NCI-H146 treated with DMSO at 0.1 percent for 48 hours (cell line): ENCODE measurements around the gene CAMTA1.

Source experiments
- DNase-seq: peaks from one replicate; lab custom pipeline; 2025; ENCODE audit not compliant: unreplicated experiment; lab: John Stamatoyannopoulos, UW

Gene CAMTA1

DNA sequence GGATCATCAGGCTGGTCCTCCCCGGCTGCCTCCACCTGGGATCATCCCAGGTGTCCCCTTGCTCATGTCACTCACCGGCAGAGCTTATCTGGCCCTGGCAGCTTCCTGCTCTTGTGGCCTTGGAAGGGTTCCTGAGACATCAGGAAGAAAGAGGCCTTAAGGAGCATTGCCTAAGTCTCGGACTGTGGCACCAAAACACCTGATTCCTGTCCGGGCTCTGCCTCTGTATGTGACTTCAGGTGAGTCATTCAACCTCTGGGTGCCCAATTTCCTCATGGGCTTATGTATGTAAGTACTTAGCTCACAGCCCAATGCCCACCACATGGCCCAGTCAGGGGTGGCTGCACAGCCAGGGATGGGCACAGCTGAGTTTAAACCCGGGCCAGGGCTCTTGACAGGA, 729.9 kb downstream of the CAMTA1 start:
- no peak for DNase-seq

DNA sequence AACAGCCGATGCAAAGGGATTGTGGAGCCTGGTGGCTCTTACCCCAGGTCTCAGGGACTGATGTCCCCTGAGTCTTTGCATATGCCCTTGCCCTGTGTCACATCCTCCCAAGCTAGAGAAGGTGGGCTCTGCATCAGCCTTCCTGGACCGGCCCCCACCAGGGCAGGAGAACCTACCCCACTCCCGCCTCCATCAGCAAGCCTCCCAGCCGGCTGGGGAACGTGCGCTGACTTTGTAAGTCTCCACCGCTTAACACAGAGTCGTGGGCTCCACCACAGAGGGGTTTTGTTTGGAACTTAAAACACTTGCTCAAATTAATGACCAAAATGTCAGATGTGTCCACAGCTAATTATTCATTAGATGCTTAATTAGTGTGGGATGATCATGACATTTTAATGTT, 730.6 kb downstream of the CAMTA1 start:
- DNase-seq, result no peak

DNA sequence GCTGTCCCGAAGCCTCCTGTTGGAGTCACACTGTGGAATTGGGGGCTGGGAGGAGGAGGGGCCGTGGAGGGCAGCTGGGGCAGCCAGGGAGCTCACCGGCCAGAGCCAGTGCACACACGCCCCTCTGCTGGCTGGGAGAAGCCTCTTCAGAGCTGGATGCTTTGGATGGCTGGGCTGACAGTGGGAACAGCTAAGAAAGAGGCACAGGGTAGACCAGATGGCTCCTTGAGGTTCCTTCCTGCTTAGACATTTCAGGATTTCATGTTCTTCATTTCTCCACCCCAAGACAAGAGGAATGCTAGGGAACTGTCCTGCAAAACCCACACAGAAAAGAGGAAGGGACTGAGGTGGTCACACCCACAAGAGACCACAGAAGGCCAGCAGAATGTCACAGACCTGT, 731.1 kb downstream of the CAMTA1 start:
- no peak for DNase-seq

DNA sequence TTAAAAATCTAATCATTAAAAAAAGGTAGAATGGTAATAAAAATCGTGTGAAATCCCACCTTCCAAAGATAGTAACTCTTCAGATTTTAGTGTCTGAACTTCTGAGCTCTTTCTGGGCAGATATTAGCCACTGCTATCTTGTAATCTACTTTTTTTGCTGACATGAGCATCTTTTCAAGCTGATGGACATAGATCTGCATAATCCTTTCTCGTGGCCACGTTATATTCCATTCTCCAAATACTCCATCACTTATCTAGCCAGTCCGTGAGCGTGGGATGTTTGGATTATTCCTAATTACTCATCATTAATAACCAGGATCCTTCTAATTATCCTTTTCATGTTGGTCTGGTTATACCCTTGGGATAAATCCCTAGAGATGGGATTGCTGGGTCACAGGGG, 731.7 kb downstream of the CAMTA1 start:
- DNase-seq, result no peak

DNA sequence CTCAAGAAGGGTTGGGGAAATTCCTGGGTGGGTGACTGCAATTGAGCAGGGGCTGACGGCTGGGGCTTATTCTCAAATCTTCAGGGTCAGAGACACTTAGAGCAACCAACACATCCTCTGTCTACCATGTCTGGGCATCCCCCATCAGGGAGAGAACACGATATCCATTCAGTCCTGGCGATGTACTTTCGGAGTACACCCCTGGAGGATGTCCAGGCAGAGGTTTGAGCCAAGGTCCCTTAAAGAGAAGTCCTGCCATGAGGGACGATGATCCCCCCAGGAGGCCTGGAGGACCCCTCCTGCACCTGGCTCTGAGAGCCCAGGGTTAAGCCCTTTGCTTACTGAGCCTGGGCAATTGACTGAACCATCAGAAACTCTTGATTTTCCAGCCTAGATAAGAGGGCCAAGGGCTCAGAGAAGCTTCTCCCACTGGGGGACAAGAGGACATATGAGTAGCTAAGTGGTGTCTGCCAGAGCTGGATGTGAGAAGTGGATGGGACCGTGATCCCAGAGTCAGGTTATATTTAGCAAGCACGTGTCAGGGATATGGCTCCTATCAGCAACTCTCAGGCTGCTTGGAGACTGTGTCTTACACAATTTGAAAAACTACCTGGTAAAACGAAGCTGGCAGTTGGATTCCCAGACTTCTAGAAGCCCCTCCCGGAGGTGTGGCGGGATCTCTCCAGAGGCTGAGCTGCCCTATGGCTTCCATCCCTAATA, 732.5 kb downstream of the CAMTA1 start:
- no peak for DNase-seq

DNA sequence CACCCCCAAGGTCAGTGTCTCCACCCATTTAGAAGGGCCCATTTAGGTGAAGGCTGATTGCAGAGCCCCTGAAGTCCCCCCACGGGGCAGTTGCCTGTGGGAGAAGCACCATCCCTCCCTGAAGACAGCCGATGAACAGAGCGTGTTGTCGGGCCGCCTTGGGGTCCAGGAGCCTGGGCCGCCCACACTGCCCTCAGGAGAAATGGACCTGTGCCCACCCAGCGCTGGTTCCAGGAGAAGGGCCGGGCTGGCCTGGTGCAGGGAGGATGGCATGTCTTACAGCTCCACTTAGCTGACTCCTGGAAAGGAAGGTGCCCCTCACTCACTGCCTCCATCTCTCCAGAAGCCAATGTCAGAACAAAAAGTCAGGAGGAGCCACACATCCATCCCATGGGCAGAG, 733.2 kb downstream of the CAMTA1 start:
- no peak for DNase-seq

DNA sequence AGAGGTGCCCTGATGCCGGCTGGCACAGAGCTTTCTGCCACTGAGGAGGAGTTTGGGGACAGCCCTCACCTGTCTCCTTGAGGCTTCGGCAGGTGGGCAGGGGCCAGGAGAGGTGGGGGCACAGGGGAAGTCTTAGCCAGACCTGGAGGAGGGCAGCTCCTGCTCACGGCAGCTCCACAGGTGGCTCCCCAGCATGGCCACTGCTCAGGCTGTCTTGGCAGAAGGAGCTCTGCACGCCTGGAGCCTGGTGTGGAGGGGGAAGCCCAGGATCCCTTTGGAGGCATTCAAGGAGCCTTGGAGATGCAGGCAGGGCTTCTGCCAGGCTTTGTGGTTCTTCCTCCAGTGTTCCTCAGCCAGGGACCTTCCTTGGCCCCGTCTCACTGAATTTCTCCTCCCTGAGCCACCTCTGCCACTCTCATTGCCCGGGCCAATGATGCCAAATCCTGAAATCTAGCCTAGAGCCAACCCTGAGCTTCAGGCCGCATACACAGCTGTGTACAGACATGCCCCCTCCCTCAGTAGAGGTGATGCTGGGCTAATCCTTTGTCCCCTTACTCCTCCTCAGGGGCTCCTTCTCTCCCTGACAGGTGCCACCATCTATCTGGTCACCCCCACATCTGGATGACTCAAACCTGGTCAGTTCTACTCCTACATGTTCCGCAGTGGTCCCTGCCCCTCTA, 734.1 kb downstream of the CAMTA1 start:
- DNase-seq, result no peak

DNA sequence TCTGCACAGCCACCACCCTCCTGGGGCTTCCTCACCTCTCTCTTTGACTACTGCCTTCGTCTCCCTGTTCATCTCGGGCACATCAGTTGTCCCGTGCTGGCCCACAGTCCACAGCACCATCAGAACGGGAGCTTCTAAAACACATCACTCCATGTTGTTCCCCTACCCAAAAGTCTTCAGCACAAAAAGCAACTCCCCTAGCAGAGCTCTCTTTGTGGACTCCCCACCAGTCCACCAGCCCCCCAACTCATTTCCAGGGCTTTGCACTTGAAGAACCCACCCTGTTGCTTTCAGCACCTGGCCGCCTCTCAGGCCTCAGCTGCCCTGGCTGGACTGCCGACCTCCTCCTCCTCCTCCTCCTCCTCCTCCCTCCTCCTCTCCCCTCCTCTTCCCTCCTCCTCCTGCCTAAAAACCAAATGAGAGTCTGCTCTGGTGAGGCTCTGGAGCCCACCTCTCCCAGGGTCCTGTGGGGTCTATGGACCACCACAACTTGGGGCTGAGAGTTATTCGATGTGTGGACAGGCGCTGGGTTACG, 734.7 kb downstream of the CAMTA1 start:
- DNase-seq, result no peak

DNA sequence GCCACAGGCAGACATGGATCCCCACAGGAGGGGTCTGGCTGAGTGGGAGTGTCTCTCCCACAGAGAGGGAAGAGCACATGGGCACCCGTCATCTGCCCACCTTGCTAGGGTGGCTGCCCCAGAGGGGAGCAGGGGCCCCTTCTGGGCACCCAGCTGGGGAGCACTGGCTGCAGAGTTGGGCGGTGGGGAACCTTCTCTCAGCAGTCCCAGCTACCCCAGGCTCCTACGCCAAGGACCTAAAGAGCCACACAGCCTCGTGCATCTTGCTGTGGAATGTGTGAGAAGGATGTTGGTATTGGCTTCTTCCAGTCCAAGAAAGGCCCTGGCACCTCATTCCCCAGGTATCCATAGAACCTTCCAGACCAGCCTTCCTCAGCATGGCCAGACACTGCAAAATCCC, 735.2 kb downstream of the CAMTA1 start:
- DNase-seq, result no peak

DNA sequence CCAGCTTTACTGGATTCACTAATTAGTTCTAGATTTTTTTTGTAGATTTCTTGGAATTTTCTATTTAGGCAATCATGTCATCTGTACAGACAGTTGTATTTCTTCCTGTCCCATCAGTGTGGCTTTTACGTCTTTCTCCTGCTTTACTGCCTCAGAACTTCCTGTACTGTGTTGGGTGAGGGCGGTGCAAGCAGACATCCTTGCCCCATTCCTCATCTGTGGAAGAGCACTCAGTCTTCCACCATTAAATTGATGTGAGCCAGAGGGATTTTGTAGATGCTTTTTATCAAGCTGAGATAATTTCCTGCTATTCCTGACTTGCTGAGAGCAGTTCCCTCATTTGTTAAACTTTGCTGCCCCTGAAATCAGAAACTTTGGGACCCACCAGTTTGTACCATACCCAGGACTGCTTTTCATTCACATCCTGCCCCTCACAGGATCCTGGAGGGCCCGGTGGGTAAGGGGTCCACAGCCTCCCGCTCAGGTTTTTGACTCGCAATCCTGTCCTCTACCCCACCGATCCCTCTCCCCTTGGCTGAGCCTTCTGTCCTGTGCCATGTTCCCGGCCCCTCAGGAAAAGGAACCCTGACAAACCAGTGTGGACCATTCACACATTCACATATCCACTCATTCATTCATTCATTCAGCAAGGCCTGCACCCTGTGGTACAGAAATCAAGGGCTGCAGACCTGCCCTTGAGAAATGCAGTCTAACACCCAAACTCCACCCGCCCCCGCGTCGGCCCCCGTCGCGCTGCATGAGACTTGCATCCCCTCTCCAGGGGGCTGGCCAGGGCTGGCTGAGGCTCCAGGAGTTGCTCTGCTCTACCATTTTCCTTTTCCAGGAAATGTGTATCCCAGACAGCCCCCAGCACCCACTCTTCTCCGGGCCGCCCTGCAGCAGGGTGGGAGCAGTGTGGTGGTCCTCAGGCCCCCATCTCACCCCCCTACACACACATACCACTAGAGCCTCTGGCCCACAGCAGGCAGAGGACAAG, 739.4 kb downstream of the CAMTA1 start:
- DNase-seq, result no peak

DNA sequence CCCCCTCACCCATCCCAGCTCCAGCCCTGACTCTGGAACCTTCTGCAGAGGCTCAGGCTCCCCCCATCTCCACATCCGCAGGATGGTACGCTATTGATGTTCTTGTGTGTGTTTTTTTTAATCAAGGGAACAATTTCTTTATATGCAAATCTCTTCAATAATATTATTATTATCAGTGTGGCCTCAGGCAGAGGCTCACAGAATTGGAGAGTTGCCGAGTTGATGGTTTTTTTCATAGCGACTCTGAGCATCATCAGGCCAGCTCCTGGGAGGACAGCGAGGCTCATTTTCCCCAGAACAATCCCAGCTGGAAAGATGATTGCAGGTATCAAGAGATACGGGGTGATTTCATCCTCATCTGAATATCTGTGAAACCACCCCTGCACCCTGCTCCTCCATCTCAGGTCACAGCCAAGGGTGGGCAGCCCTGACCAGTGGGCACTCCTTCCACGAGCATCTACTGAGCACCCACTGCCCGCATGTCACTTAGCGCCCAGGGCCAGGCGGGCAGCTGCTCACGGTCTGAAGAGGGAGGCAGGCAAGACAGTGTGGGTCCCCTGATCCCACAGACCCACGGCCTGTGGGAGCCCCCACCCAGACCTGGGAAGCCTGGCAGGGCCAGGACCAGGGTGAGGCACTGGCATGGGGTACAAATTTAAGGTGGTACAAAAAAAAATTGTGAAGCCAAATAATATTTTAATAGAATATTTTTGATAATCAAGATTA, 740.2 kb downstream of the CAMTA1 start:
- DNase-seq, result no peak

DNA sequence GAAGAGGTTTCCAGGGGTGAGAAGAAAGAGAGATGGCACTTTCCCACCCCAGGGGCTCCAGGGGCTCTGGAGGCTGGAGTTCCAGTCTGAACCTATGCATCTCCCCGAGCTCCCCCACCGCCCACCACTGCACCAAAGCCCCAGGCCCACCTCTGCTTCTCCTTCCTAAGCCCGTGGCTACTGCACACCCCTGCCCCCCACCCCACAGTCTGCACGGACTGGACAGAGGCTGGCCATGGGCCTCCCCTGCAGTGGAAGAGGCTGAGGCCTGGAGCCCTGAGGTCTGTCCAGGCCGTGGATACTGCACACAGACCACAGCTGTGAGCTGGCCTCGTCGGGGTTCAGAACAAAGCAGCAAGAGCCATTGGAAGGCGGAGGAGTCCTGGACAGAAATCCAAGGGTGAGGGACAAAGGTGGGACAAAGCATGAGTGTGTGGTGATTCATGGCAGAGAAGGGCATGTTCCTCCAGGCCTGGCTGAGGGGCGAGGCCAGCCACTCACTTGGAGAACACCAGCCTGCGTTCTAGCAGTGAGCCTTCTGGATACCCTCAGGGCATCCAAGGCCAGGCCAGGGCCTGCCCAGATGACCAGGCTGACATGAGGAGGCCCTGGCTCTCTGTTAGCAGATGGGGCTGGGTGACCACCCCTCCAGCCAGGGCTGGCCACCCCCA, 741.1 kb downstream of the CAMTA1 start:
- DNase-seq, result no peak

DNA sequence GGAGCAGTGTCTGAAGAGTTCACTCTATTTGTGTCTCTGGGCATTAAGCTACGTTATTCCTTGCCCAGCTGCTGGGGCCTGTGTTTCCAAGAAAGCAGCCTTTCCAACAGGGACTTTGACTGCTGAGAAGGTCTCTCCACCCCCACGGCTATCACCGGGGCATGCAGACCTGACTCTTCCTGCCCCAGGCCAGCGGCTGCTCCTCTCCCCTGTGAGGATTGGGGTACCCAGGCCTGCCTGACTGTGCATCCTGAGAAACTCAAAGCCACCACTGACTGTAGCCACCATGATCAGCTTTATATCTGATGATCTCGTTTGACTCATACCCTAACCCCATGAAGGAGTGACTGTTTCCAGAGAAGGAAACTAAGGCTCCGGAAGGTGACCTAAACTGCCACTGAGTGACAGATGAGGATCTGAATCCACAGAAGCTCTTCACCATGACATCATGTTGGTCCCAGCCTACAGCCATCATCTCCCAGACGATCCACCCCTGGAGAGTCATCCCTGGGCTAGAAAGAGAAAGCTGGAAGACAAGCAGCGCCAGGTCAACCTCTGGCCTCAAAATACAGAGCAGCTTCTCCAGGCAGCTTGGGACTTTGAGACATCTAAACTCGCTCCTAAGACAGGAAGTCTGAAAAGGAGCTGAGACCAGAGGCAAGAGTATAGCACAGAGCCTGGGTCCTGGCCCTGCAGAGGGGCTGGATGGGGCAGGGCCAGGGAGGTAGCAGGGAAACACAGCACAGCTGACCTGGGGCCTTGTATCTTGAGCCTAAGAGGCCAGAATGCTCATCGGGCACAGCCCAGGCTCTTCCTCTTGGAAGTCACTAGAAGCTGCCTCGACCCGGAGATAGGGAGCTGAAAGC, 741.8 kb downstream of the CAMTA1 start:
- no peak for DNase-seq

DNA sequence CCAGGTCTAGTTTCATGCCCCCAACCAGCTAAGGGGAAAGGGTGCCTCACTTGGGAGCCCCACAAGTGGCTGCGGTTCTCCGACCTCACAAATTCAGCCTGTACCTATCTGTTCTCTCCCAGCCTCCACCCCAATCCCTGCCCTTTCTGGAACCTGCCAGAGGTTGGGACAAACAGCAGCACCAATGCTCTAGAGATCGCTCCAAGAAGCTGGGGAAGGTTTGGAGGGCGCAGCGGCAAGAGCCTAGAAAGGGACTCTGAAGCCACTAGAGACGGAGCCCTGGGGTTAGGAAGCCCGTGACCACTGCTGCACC, 742.4 kb downstream of the CAMTA1 start:
- no peak for DNase-seq

DNA sequence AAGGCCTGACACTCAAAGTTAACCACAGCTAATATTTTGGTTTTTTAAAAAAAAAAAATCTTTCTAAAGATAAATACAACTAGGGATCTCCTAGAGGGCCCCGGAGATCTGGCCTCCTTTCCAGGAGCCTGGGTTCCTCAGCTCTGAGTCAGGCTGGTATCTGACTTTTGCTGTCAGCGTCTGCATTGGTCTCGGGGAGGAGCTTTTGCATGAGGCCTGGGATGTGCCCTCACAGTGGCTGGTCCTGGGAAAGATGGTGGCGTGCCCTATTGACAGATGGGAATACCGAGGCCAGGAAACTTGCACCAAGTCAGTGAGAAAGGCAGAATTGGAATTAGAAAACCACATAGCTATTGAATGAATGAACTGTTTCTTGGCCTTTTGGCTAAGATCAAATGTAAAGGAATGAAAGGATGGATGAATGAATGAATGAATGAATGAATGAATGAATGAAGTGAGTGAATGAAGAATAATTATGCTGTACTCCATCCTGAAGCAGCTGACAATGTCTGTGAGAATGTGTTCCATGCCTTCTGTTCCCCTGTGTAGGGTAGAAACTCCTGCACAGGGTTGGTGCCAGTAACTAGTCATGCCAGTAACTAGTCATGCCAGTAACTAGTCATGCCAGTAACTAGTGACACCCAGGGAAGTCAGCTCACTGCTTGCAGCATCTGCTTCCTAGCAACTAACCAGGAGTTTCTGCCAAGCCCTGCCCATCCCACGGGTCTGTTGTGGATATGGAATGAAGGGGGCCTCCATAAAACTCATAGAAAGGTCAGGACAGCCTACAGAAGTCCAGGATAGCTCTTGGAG, 743.3 kb downstream of the CAMTA1 start:
- DNase-seq, result no peak

DNA sequence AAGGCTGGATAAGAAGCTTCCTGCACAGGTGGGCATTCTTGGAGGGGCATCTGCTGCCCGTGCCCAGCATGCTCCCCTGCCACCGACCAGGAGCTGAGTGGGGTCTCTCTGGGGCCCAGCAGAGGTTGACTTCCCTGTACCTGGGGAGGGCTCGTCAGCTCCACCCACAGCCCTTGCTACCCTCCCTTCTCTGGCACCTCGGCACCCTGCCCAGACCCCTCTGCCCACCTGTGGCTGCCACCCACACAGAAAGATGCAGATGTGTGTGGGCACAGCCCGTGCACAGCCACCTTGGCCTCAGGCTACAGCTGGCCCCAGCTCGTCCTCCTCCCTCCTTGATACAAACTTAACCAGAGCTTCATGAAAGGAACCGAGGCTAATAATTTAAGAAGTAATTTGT, 744.7 kb downstream of the CAMTA1 start:
- DNase-seq, result no peak

DNA sequence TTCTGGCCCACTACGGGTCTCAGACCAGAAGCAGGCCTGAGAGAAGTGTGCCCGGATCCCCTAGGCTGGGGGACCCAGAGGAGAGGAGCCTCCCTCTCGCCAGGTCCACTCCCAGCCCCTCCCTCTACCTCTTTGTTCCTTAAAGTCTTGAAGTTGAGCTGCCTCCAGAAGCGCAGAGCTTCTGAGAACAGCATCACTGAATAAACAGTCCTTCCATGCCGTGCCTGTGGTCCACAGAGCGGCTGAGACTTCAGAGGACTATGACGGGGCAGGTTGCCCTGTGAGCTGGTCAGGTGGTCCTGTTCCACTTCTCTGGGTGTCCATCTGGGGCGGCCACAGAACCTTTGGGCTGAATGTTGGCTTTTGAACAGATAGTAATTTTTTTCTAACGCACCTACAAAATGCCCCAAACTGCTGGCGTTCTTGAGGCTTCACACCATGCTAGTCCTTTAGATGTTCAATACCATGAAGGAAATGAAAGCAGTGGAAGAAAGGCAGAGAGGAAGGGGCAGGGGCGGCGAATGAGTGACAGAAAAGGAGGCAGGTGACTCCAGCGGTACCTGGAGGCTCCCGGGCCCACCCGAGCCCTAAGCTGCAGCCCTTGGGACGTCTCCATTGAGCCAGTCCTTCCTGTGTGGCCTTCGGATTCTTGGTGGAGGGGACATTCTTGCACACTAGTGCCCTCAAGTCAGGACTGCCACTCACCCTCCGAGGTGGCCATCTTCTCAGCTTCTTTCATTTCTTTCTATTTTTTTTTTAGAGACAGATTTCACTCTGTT, 746.5 kb downstream of the CAMTA1 start:
- DNase-seq, result no peak

DNA sequence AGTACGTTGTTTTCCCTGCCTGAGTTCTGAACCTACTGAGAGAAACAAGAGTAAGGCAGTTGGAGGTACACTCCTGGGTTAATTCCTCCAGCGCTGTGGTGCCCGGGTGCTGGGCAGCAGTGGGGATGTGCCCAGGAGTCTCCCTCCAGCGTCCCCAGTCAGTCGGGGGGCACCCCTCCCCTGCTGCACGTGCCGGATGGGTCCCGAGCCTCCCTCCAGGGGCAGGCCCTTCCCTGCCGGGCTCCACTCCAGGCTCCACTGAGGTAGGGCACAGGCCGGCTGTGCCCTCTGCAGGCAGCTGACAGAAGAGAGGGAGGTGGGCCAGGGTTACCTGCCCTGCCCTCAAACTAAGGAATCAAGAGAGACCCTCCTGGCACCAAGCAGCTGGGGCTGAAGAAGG, 747.8 kb downstream of the CAMTA1 start:
- DNase-seq, result no peak
